ENCODE results near the gene MYO1A. TPM values are rescaled to one million over a fixed set of nuclear protein-coding genes. Genes with fewer than 3 reads are reported as not detected.
A peak's percentile ranks its signal among the peaks of the same experiment; 100 is the strongest.

MYO1A gene
- total and polyA plus RNA-seq, 2 of the 13 experiments (the other 11 are each of a cell fraction or from before 2014, with no cell fraction given) = 5.3 to 6.0 TPM

DNA sequence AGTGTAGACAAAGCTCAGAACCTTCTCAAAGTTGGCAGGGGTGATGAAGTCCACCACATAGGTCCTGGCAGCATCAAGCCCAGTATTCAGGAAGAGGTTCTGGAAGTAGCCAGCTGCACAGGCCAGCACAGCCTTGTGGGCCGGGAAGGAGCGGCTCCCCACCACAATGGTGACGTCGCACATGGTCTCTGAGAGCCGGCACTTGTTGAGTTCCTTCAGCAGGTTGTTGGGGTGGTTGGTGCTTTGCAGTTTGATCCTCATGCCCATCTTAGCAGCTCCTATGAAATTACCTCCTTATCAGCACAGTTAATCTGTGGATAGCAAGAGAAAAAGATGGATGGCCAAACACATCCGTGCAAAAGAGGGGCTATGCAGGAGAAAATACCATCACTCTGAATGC, 45.3 kb downstream of the MYO1A start:
- Histone ChIP-seq H3K27ac (ENCODE audit: extremely low read length, insufficient read depth, low read length) (no peak overlapping the region), H2AFZ (ENCODE audit: low read length) (no peak overlapping the region), H3K9ac (ENCODE audit: insufficient read depth, low read depth, low read length) (no peak overlapping the region; the same call in 1 of the 2 replicates), H3K4me1 (ENCODE audit: insufficient read depth, low read length) (peaks cover 58% of the 10 kb centered on the region), H3K36me3 (replicated peaks in 1 of 2; ENCODE audit: control insufficient read depth in 1 of 2, insufficient read depth in 2 of 2, low read length in 2 of 2) (peaks cover 13 to 34% of the 10 kb centered on the region in 2 experiments), H3K9me3 (ENCODE audit: low read length) (no peaks in the 10 kb centered on the region), H3K27me3 (ENCODE audit: control insufficient read depth in 1 of 2, insufficient read depth in 2 of 2, low read length in 2 of 2) (no peaks in the 10 kb centered on the region; a peak in 1 of 5 replicates), H3K4me2 (ENCODE audit: low read depth, low read length) (peak overlapping the region; percentile 94; the same call in 1 of the 2 replicates), H3K4me3 (replicated peaks in 1 of 3; ENCODE audit: insufficient read depth in 1 of 3, low read depth in 2 of 3, low read length in 3 of 3) (no peak overlapping the region), H4K20me1 (ENCODE audit: insufficient read depth, low read length) (peaks cover 4% of the 10 kb centered on the region), H3K79me2 (ENCODE audit: insufficient read depth, low read length) (peaks cover 16% of the 10 kb centered on the region)
- in situ Hi-C loops (cut with HindIII; ENCODE audit: extremely low pct_ligation_motif_present, low pct_unique_long_range_greater_than_20kb) = loop anchor here (5.0 kb wide), 2 partner anchors 48 to 108 kb away; partner anchors contain the start of genes MYO1A and STAT6
- no peak for FAIRE-seq
- intact Hi-C loops (cut with micrococcal nuclease; ENCODE audit: unreplicated experiment) = loop anchor here (5.0 kb wide), 2 partner anchors 57 to 252 kb away; partner anchors contain the start of gene PRIM1
- WGBS (ENCODE audit: low lambda C conversion rate) = 96% methylated on average over 4 of the region's 6 CpGs
- CTCF ChIA-PET (ENCODE audit: low intra/inter-chr PET ratio, low total read pairs) = no interaction called here
- ATAC-seq = no peak
- POLR2A ChIA-PET = interaction anchor here (1.3 kb wide), 1 partner anchor 107 kb away, joined by 4 read pairs; no protein-coding TSS in a partner anchor
- no TSS peak for BruUV-seq (replicated peaks)
- DNase-seq (ENCODE audit: low spot score) = no peak
- TF ChIP-seq, protein P1, sequence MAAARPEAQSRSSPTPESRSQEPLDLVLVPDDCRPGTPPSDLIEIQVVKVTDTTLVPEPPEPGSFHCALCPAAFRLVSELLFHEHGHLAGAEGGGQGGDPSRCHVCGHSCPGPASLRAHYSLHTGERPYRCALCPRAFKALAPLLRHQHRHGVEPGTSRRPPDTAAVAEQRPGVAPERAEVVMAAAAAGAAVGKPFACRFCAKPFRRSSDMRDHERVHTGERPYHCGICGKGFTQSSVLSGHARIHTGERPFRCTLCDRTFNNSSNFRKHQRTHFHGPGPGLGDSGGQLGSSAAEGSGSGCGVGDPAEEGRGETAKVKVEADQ (CRISPR knock-in tag; IDR thresholded peaks at IDR 0.05; ENCODE audit: borderline replicate concordance) = no peak
- TF ChIP-seq, protein P2, sequence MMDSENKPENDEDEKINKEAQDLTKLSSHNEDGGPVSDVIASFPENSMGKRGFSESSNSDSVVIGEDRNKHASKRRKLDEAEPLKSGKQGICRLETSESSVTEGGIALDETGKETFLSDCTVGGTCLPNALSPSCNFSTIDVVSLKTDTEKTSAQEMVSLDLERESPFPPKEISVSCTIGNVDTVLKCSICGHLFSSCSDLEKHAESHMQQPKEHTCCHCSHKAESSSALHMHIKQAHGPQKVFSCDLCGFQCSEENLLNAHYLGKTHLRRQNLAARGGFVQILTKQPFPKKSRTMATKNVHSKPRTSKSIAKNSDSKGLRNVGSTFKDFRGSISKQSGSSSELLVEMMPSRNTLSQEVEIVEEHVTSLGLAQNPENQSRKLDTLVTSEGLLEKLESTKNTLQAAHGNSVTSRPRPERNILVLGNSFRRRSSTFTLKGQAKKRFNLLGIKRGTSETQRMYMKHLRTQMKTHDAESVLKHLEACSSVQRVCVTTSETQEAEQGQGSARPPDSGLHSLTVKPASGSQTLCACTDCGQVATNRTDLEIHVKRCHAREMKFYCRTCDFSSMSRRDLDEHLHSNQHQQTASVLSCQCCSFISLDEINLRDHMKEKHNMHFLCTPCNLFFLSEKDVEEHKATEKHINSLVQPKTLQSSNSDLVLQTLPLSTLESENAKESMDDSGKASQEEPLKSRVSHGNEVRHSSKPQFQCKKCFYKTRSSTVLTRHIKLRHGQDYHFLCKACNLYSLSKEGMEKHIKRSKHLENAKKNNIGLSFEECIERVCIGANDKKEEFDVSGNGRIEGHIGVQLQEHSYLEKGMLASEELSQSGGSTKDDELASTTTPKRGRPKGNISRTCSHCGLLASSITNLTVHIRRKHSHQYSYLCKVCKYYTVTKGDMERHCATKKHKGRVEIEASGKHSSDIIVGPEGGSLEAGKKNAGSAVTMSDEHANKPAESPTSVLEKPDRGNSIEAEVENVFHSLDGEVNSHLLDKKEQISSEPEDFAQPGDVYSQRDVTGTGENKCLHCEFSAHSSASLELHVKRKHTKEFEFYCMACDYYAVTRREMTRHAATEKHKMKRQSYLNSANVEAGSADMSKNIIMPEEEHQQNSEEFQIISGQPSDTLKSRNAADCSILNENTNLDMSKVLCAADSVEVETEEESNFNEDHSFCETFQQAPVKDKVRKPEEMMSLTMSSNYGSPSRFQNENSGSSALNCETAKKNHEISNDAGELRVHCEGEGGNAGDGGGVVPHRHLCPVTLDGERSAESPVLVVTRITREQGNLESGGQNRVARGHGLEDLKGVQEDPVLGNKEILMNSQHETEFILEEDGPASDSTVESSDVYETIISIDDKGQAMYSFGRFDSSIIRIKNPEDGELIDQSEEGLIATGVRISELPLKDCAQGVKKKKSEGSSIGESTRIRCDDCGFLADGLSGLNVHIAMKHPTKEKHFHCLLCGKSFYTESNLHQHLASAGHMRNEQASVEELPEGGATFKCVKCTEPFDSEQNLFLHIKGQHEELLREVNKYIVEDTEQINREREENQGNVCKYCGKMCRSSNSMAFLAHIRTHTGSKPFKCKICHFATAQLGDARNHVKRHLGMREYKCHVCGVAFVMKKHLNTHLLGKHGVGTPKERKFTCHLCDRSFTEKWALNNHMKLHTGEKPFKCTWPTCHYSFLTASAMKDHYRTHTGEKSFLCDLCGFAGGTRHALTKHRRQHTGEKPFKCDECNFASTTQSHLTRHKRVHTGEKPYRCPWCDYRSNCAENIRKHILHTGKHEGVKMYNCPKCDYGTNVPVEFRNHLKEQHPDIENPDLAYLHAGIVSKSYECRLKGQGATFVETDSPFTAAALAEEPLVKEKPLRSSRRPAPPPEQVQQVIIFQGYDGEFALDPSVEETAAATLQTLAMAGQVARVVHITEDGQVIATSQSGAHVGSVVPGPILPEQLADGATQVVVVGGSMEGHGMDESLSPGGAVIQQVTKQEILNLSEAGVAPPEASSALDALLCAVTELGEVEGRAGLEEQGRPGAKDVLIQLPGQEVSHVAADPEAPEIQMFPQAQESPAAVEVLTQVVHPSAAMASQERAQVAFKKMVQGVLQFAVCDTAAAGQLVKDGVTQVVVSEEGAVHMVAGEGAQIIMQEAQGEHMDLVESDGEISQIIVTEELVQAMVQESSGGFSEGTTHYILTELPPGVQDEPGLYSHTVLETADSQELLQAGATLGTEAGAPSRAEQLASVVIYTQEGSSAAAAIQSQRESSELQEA (CRISPR knock-in tag; IDR thresholded peaks at IDR 0.05; ENCODE audit: not compliant biosample characterization) = no peak
- TF ChIP-seq ZNF562 (CRISPR knock-in tag; IDR thresholded peaks at IDR 0.05; ENCODE audit: borderline replicate concordance) = no peak
- no peak for TF ChIP-seq ZNF441 (CRISPR knock-in tag; IDR thresholded peaks at IDR 0.05; ENCODE audit: borderline replicate concordance)
- TF ChIP-seq ZNF121 (CRISPR knock-in tag; IDR thresholded peaks at IDR 0.05) = no peak
- no peak for TF ChIP-seq MEIS1 (CRISPR knock-in tag; IDR thresholded peaks at IDR 0.05; ENCODE audit: borderline replicate concordance)

Data from HepG2 (cell line).